Activated naive CD4-positive, alpha-beta T cell treated with anti-CD3 and anti-CD28 coated beads for 36 hours (primary cell): ENCODE data around the gene ZC3HAV1L. TPM values are rescaled to one million over a fixed set of nuclear protein-coding genes. Genes with fewer than 3 reads are reported as not detected.
"Not testable (repeated sequence)": the region's sequence is repeated elsewhere in the genome, so short reads cannot be mapped to it uniquely, and the experiment has no call there.

Source experiments
- CTCF ChIA-PET: fragments of 350-600 bp; sonication (Branson Sonifier 250); formaldehyde crosslinking; loops from one replicate; lab custom pipeline; 2021; ENCODE audit warnings: antibody characterized with exemption; lab: Charles Lee
- DNase-seq: peaks from one replicate; pipeline ENCODE4 v3.0.0-alpha.2; 2020
- H3K27ac Mint-ChIP-seq: one replicate; pipeline ENCODE4 v1.8.0; 2021; ENCODE audit warnings: mild to moderate bottlenecking, mixed read lengths
- H3K27me3 Mint-ChIP-seq: one replicate; pipeline ENCODE4 v1.8.0; 2021; ENCODE audit warnings: low read depth, mixed read lengths
- H3K36me3 Mint-ChIP-seq: one replicate; pipeline ENCODE4 v1.8.0; 2021; ENCODE audit warnings: low read depth, mixed read lengths
- H3K4me1 Mint-ChIP-seq: one replicate; pipeline ENCODE4 v1.8.0; 2021; ENCODE audit warnings: low read depth, mixed read lengths
- H3K4me3 Mint-ChIP-seq: one replicate; pipeline ENCODE4 v1.8.0; 2021; ENCODE audit warnings: mild to moderate bottlenecking, moderate library complexity, mixed read lengths
- H3K9me3 Mint-ChIP-seq: one replicate; pipeline ENCODE4 v1.8.0; 2021; ENCODE audit warnings: mixed read lengths
- intact Hi-C: fragments of 100-400 bp; cut with micrococcal nuclease; formaldehyde crosslinking; loops from one replicate; pipeline ENCODE4 v1.15.1; 2023
- total RNA-seq, 2 experiments: library from RNA; stranded (reverse); gene quantifications; one replicate each; pipeline ENCODE4 v1.2.3, GENCODE V29; 2021

Gene ZC3HAV1L
- 1 to 10 TPM; 4.5 to 5.1 TPM for total RNA-seq

- CTCF ChIA-PET = interaction anchor here (1.3 kb wide), 1 partner anchor 39 kb away, joined by 5 read pairs; no protein-coding TSS in a partner anchor
- DNase-seq = peak; percentile 58
- H3K27me3 Mint-ChIP-seq = no peaks in the 10 kb centered on the region
- peaks cover 18% of the 10 kb centered on the region for H3K4me1 Mint-ChIP-seq
- H3K9me3 Mint-ChIP-seq = no peaks in the 10 kb centered on the region
- intact Hi-C loops = loop anchor here (1.0 to 5.0 kb wide), 3 partner anchors 9 to 327 kb away; partner anchors contain the start of gene FMC1
- peaks cover 5% of the 10 kb centered on the region for H3K36me3 Mint-ChIP-seq
- H3K4me3 Mint-ChIP-seq = peak within 1 kb of the TSS; percentile 79
- peak within 1 kb of the TSS; percentile 37 for H3K27ac Mint-ChIP-seq
These were observed at the start of gene ZC3HAV1L for GRCh38 chr7:139035586-139036353. Gene ZC3HAV1L, minus strand, starts transcription at chr7:139036042. Its CDS starts 25 bp downstream, at chr7:139036017.

GRCh38 chr7:139084709-139085108 lies 48.9 kb upstream of the ZC3HAV1L start:
- Mint-ChIP-seq H3K27me3 (no peaks in the 10 kb centered on the region), H3K4me1 (peaks cover 93% of the 10 kb centered on the region), H3K4me3 (no peak overlapping the region), H3K27ac (peak overlapping the region; percentile 89), H3K9me3 (peaks cover 16% of the 10 kb centered on the region), H3K36me3 (peaks cover 91% of the 10 kb centered on the region)
- DNase-seq = no peak
- CTCF ChIA-PET = interaction anchor here (1.5 kb wide), 1 partner anchor 10 kb away, joined by 10 read pairs; no protein-coding TSS in a partner anchor
- intact Hi-C loops = loop anchor here (1.0 kb wide), 1 partner anchor 20 kb away; no protein-coding TSS in a partner anchor

- peaks cover 1% of the 10 kb centered on the region for H3K9me3 Mint-ChIP-seq
- intact Hi-C loops = no loop called here
- no peaks in the 10 kb centered on the region for H3K27me3 Mint-ChIP-seq
- CTCF ChIA-PET = interaction anchor here (0.7 to 2.5 kb wide), 2 partner anchors 9 to 14 kb away, joined by 3 to 9 read pairs; no protein-coding TSS in a partner anchor
- peaks cover 86% of the 10 kb centered on the region for H3K4me1 Mint-ChIP-seq
- DNase-seq = no peak
- H3K4me3 Mint-ChIP-seq = no peak overlapping the region
- peaks cover 88% of the 10 kb centered on the region for H3K36me3 Mint-ChIP-seq
- peak overlapping the region; percentile 81 for H3K27ac Mint-ChIP-seq
These were observed 45.7 kb upstream of the ZC3HAV1L start for GRCh38 chr7:139081584-139081983.

- Mint-ChIP-seq H3K27me3 (no peaks in the 10 kb centered on the region), H3K4me3 (peak overlapping the region; percentile 2), H3K4me1 (peaks cover 83% of the 10 kb centered on the region), H3K9me3 (no peaks in the 10 kb centered on the region), H3K36me3 (peaks cover 85% of the 10 kb centered on the region), H3K27ac (peak overlapping the region; percentile 81)
- no peak for DNase-seq
- CTCF ChIA-PET = interaction anchor here (1.1 to 2.5 kb wide), 3 partner anchors 11 to 14 kb away, joined by 3 to 9 read pairs (median 7); no protein-coding TSS in a partner anchor
- intact Hi-C loops = no loop called here
These were observed 45.1 kb upstream of the ZC3HAV1L start for GRCh38 chr7:139080905-139081304.

GRCh38 chr7:139079861-139080260 lies 44.0 kb upstream of the ZC3HAV1L start:
- Mint-ChIP-seq H3K27me3 (no peaks in the 10 kb centered on the region), H3K4me1 (peaks cover 76% of the 10 kb centered on the region), H3K36me3 (peaks cover 78% of the 10 kb centered on the region), H3K9me3 (no peaks in the 10 kb centered on the region), H3K27ac (peak overlapping the region; percentile 81), H3K4me3 (no peak overlapping the region)
- CTCF ChIA-PET = interaction anchor here (0.6 to 2.5 kb wide), 7 partner anchors 10 to 631 kb away, joined by 3 to 9 read pairs (median 3); no protein-coding TSS in a partner anchor
- intact Hi-C loops = no loop called here
- DNase-seq = no peak

- Mint-ChIP-seq H3K4me3 (no peak overlapping the region), H3K9me3 (no peaks in the 10 kb centered on the region), H3K36me3 (peaks cover 73% of the 10 kb centered on the region), H3K27ac (peak overlapping the region; percentile 81), H3K27me3 (no peaks in the 10 kb centered on the region), H3K4me1 (peaks cover 73% of the 10 kb centered on the region)
- CTCF ChIA-PET = interaction anchor here (0.9 kb wide), 1 partner anchor 10 kb away, joined by 5 read pairs; no protein-coding TSS in a partner anchor
- intact Hi-C loops = no loop called here
- peak; percentile 14 for DNase-seq
These were observed 43.1 kb upstream of the ZC3HAV1L start for GRCh38 chr7:139078911-139079310.

- Mint-ChIP-seq H3K4me1 (peaks cover 74% of the 10 kb centered on the region), H3K36me3 (peaks cover 74% of the 10 kb centered on the region), H3K4me3 (no peak overlapping the region), H3K27me3 (no peaks in the 10 kb centered on the region), H3K9me3 (no peaks in the 10 kb centered on the region), H3K27ac (peak overlapping the region; percentile 81)
- DNase-seq = no peak
- CTCF ChIA-PET = interaction anchor here (0.9 kb wide), 1 partner anchor 9 kb away, joined by 5 read pairs; no protein-coding TSS in a partner anchor
- intact Hi-C loops = no loop called here
These were observed 42.6 kb upstream of the ZC3HAV1L start for GRCh38 chr7:139078399-139078798.

- DNase-seq, CTCF ChIA-PET, intact Hi-C loops, H3K9me3 Mint-ChIP-seq, H3K27me3 Mint-ChIP-seq, H3K4me3 Mint-ChIP-seq: not testable (repeated sequence)
- Mint-ChIP-seq H3K4me1 (peaks cover 72% of the 10 kb centered on the region), H3K27ac (peak overlapping the region; percentile 81), H3K36me3 (peaks cover 73% of the 10 kb centered on the region)
These were observed 41.9 kb upstream of the ZC3HAV1L start for GRCh38 chr7:139077706-139078105.

- no peak overlapping the region for H3K4me3 Mint-ChIP-seq
- CTCF ChIA-PET = interaction anchor here (0.7 to 3.5 kb wide), 17 partner anchors 8 to 299 kb away, joined by 3 to 32 read pairs (median 10); no protein-coding TSS in a partner anchor
- no peaks in the 10 kb centered on the region for H3K27me3 Mint-ChIP-seq
- DNase-seq = no peak
- H3K9me3 Mint-ChIP-seq = no peaks in the 10 kb centered on the region
- H3K36me3 Mint-ChIP-seq = peaks cover 77% of the 10 kb centered on the region
- peak overlapping the region; percentile 75 for H3K27ac Mint-ChIP-seq
- peaks cover 68% of the 10 kb centered on the region for H3K4me1 Mint-ChIP-seq
- intact Hi-C loops = loop anchor here (1.0 to 2.0 kb wide), 4 partner anchors 31 to 190 kb away; a partner anchor contains a TSS
These were observed 40.2 kb upstream of the ZC3HAV1L start for GRCh38 chr7:139075871-139076686.

- Mint-ChIP-seq H3K4me3 (peak overlapping the region; percentile 11), H3K36me3 (peaks cover 70% of the 10 kb centered on the region), H3K27me3 (no peaks in the 10 kb centered on the region), H3K9me3 (no peaks in the 10 kb centered on the region), H3K27ac (peak overlapping the region; percentile 84), H3K4me1 (peaks cover 60% of the 10 kb centered on the region)
- CTCF ChIA-PET = interaction anchor here (0.7 to 3.5 kb wide), 28 partner anchors 9 to 300 kb away, joined by 3 to 32 read pairs (median 5); no protein-coding TSS in a partner anchor
- DNase-seq = peak; percentile 81
- intact Hi-C loops = loop anchor here (1.0 to 2.0 kb wide), 4 partner anchors 30 to 189 kb away; a partner anchor contains a TSS
These were observed 39.3 kb upstream of the ZC3HAV1L start for GRCh38 chr7:139075031-139075652.

GRCh38 chr7:139072796-139073195 lies 37.0 kb upstream of the ZC3HAV1L start:
- DNase-seq = no peak
- H3K27ac Mint-ChIP-seq = peak overlapping the region; percentile 87
- intact Hi-C loops = no loop called here
- peaks cover 61% of the 10 kb centered on the region for H3K36me3 Mint-ChIP-seq
- CTCF ChIA-PET = interaction anchor here (0.6 to 3.5 kb wide), 4 partner anchors 9 to 186 kb away, joined by 3 to 14 read pairs (median 4); no protein-coding TSS in a partner anchor
- H3K27me3 Mint-ChIP-seq = no peaks in the 10 kb centered on the region
- H3K4me3 Mint-ChIP-seq = no peak overlapping the region
- no peaks in the 10 kb centered on the region for H3K9me3 Mint-ChIP-seq
- H3K4me1 Mint-ChIP-seq = peaks cover 51% of the 10 kb centered on the region
